Measurements from ENCODE around the gene FCGR3A.
"Not testable (repeated sequence)": the region's sequence is repeated elsewhere in the genome, so short reads cannot be mapped to it uniquely, and the experiment has no call there.

GRCh38 chr1:161589365-161589764 is 39.7 kb upstream of the FCGR3A start:
- not testable (repeated sequence) for TF ChIP-seq CTCF (IDR thresholded peaks at IDR 0.05; ENCODE audit: low read length); EZH2 (IDR thresholded peaks at IDR 0.05; ENCODE audit: borderline replicate concordance, low read length)

Measured in OCI-LY1 (cell line).